Nucleus accumbens (tissue), 56 donors: Measurements from ENCODE around the gene SGMS2.
A peak's percentile ranks its signal among the peaks of the same experiment; 100 is the strongest.

ENCODE experiments used
- DNase-seq, 56 donors: peaks; one replicate each; lab custom pipeline; 2025; lab: John Stamatoyannopoulos, UW

Gene SGMS2

GRCh38 chr4:107863850-107864371, 39.2 kb downstream of the SGMS2 start:
- peak in 1 of 56 donors; percentile 2 for DNase-seq

- DNase-seq, result no peak
Observed at GRCh38 chr4:107866726-107867125, 42.0 kb downstream of the SGMS2 start.

GRCh38 chr4:107870236-107870635, 45.5 kb downstream of the SGMS2 start:
- DNase-seq, result no peak

- DNase-seq, result no peak
Observed at GRCh38 chr4:107870916-107871786, 46.4 kb downstream of the SGMS2 start.

GRCh38 chr4:107874024-107874423, 49.3 kb downstream of the SGMS2 start:
- no peak for DNase-seq

GRCh38 chr4:107876099-107876498, 51.4 kb downstream of the SGMS2 start:
- DNase-seq, result no peak

- DNase-seq, result no peak
Observed at GRCh38 chr4:107877361-107877760, 52.6 kb downstream of the SGMS2 start.

GRCh38 chr4:107885865-107886264, 61.1 kb downstream of the SGMS2 start:
- no peak for DNase-seq

GRCh38 chr4:107888237-107888636, 63.5 kb downstream of the SGMS2 start:
- DNase-seq, result no peak

GRCh38 chr4:107890779-107891178, 66.0 kb downstream of the SGMS2 start:
- no peak for DNase-seq

- no peak for DNase-seq
Observed at GRCh38 chr4:107891299-107891698, 66.6 kb downstream of the SGMS2 start.

- DNase-seq, result no peak
Observed at GRCh38 chr4:107893171-107894137, 68.7 kb downstream of the SGMS2 start.

- DNase-seq, result peak in 2 of 56 donors; percentile 1 to 2
Observed at GRCh38 chr4:107894138-107894603, 69.4 kb downstream of the SGMS2 start.

- DNase-seq, result no peak
Observed at GRCh38 chr4:107896158-107896645, 71.5 kb downstream of the SGMS2 start.

GRCh38 chr4:107896646-107897045, 71.9 kb downstream of the SGMS2 start:
- no peak for DNase-seq

GRCh38 chr4:107897823-107898222, 73.1 kb downstream of the SGMS2 start:
- DNase-seq, result no peak

- DNase-seq, result no peak
Observed at GRCh38 chr4:107900067-107900466, 75.3 kb downstream of the SGMS2 start.

GRCh38 chr4:107900508-107900907, 75.8 kb downstream of the SGMS2 start:
- DNase-seq, result no peak

GRCh38 chr4:107901213-107901934, 76.6 kb downstream of the SGMS2 start:
- no peak for DNase-seq

GRCh38 chr4:107902715-107903114, 78.0 kb downstream of the SGMS2 start:
- no peak for DNase-seq
